AG09319 (cell line): ENCODE results near the gene SPOCK2.

Experiments
- DNase-seq: peaks from one replicate; pipeline ENCODE4 v3.0.0-alpha.2; 2010; ENCODE audit warnings: low read depth; ENCODE audit errors: extremely low read depth
- TF ChIP-seq, protein P1 (sequence below): IDR thresholded peaks from 2 replicates; pipeline ENCODE4 v1.5.1; 2011; ENCODE audit warnings: low read depth, mild to moderate bottlenecking, inconsistent platforms, low read length, moderate library complexity

The SPOCK2 gene

DNA sequence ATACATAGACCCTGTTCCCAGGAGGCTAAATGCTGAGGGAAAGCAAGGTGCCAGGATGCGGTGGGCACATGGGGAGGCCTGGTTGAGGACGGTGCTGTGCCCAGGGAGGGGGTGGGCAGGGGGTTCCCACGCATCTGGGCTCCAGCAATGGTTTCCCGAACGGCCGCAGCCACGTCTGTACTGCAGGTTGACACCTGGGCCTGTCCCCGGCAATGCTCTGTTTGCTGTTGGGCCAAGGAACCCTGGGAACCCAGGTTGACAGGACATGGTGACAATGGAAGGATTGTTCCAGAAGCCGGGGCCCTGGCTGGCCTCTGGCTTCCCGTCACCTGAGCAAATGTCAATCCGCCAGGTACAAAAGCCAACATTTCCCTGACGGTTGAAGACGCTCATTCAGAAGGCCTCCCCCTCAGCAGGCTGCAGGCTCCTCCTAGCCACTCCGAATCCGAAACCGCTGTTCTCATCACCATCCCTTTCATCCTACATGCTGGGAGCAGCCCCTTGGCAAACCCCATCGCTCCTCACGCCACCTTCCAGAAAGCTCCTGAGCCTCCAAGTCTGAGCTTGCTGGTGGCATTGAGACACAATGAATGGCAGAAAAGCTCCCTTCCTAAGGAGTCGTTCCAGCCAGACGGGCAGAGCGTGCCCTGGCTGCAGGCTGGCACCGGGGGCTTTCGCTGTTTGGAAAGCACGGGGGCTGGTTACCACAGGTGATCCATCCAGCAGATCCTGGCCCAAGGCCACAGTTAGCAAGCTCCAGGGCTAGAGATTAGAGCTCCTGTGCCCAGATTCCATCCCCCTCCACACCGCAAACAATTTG is 31.2 kb downstream of the SPOCK2 start:
- no peak for DNase-seq
- TF ChIP-seq, protein P1, sequence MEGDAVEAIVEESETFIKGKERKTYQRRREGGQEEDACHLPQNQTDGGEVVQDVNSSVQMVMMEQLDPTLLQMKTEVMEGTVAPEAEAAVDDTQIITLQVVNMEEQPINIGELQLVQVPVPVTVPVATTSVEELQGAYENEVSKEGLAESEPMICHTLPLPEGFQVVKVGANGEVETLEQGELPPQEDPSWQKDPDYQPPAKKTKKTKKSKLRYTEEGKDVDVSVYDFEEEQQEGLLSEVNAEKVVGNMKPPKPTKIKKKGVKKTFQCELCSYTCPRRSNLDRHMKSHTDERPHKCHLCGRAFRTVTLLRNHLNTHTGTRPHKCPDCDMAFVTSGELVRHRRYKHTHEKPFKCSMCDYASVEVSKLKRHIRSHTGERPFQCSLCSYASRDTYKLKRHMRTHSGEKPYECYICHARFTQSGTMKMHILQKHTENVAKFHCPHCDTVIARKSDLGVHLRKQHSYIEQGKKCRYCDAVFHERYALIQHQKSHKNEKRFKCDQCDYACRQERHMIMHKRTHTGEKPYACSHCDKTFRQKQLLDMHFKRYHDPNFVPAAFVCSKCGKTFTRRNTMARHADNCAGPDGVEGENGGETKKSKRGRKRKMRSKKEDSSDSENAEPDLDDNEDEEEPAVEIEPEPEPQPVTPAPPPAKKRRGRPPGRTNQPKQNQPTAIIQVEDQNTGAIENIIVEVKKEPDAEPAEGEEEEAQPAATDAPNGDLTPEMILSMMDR: no peak

GRCh38 chr10:72056113-72056512 is 32.2 kb downstream of the SPOCK2 start:
- TF ChIP-seq, protein P1: no peak

DNA sequence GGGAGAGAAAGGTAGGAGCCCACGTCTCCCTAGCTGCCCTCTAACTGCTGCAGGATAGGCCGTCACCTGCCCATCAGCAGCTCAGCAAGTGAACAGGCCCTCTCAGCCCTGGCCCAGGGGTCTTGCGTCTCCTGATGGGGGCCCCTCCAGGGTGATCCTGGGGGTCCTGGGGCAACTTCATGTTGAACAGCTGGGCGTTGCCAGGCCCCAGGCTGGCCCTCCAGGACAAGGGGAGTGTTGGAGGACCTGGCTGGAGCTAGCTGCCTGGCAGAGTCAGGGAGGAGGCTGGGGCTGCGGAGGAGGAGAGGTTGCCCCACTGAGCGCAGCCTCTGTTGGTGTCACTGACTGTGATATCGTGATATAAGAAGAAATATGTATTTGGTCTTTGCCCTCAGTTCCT is 34.7 kb downstream of the SPOCK2 start:
- no peak for DNase-seq
- TF ChIP-seq, protein P1: no peak

More at GRCh38 chr10:72056113-72056512, 32.2 kb downstream of the SPOCK2 start:
- DNase-seq: no peak

DNA sequence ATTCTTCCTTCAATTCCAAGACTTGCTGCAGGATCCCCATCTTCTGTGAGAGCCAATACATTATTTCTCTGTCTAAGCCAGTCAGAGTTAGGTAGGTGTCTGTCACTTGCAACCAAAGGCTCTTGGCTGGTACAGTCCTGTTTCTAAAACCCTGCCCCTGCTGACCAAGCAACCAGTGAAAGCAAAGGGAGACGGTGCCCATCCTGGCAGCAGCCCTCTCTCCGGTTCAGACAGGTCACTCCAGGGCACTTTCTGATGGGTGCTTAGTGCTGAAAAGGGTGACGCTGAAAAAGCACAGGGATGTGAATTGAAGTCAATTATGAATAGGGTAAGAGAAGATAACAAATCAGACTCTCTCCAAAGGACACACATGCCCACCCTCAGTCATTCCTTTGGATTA is 37.5 kb downstream of the SPOCK2 start:
- DNase-seq: no peak
- TF ChIP-seq, protein P1: no peak

DNA sequence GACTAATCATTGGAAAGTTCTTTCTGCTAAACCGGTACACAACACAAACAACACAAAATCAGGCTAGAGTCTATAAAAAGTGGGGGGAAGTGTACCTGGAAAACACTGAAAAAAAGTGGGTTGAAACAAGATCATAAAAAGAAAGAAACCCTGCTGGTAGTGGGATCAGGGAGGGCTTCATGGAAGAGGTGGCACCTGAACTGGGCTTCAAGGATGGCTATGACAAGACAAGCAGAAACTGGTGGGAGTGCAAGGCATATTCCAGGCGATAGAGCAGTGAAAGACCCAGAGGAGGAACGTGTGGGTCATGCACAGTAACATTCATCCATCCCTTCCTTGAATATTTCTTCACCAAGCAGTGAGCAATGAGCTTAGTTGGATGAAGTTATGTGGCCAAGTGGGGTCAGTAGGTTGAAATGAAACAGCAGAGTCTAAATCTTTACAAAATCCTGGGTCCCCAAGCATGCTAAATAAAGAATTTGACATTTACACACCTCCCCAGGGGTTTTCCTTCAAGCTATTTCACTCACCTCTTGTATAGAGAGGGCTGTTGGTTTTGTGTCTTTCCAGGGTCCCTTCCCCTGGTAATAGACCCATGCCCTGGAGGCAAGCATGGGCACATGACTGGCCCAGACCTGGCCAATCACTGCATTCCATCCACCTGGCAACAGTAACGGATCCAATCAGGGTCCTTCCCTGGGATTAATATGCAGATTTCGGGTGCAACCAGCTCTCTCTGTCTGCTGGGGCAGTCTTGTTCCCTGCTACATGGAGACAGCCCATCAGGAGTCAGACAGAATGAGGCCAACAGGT is 38.2 kb downstream of the SPOCK2 start:
- DNase-seq: no peak
- TF ChIP-seq, protein P1: no peak

GRCh38 chr10:72049472-72049871 is 38.9 kb downstream of the SPOCK2 start:
- TF ChIP-seq, protein P1: no peak
- no peak for DNase-seq
